Effector memory CD8-positive, alpha-beta T cell (primary cell): ENCODE results near the gene PHF2.

Experiments
- ATAC-seq: fragments of 150-1000 bp; cut with Tn5 transposase; replicated peaks from 2 replicates; pipeline ENCODE4 v1.10.0; 2021; ENCODE audit warnings: mild to moderate bottlenecking, moderate library complexity
- DNase-seq, 3 experiments: peaks; one replicate each; pipeline ENCODE4 v3.0.0; 2021
- H3K27ac Mint-ChIP-seq, 2 donors: one replicate each; pipeline ENCODE4 v1.8.0; 2022; ENCODE audit warnings: mild to moderate bottlenecking in 2 of 2, mixed read lengths in 2 of 2, moderate library complexity in 2 of 2
- H3K27me3 Mint-ChIP-seq, 2 donors: one replicate each; pipeline ENCODE4 v1.8.0; 2022; ENCODE audit warnings: mixed read lengths in 2 of 2
- H3K36me3 Mint-ChIP-seq: one replicate; pipeline ENCODE4 v1.8.0; 2022; ENCODE audit warnings: mild to moderate bottlenecking, moderate library complexity, mixed read lengths; ENCODE audit not compliant: insufficient read depth
- H3K4me1 Mint-ChIP-seq, 2 donors: one replicate each; pipeline ENCODE4 v1.8.0; 2022; ENCODE audit warnings: low read depth in 2 of 2, mixed read lengths in 2 of 2
- H3K4me3 Mint-ChIP-seq, 2 donors: one replicate each; pipeline ENCODE4 v1.8.0; 2022; ENCODE audit warnings: mild to moderate bottlenecking in 2 of 2, mixed read lengths in 2 of 2, moderate library complexity in 2 of 2
- H3K9me3 Mint-ChIP-seq, 2 donors: one replicate each; pipeline ENCODE4 v1.8.0; 2022; ENCODE audit warnings: mixed read lengths in 2 of 2

The PHF2 gene

GRCh38 chr9:93621922-93622321 is 45.5 kb downstream of the PHF2 start:
- Mint-ChIP-seq H3K27ac (no peak overlapping the region), H3K4me3 (no peak overlapping the region), H3K9me3 (no peaks in the 10 kb centered on the region), H3K27me3 (no peaks in the 10 kb centered on the region), H3K36me3 (no peaks in the 10 kb centered on the region), H3K4me1 (peaks cover 13 to 15% of the 10 kb centered on the region in 2 donors)
- no peak for DNase-seq
- no peak for ATAC-seq

DNA sequence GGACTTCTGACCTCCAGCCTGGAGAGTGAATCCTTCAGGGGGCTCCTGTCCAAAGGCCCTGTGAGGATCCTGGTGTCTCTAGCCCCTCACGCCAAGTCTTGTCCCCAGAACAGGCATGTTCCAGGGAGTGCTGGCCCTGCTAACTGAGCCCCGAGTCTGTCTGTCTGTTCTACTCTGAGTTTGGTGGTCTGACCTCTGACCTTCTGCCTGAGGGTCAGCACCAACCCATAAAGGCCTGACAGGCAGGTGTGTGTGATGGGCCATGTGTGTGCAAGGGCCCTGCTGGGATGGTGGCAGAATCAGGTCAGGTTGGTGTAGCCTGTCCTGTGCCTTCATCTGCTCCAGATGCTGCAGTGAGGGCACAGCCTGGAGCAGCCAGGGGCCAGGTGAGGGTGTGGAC is 46.3 kb downstream of the PHF2 start:
- Mint-ChIP-seq H3K27ac (peak overlapping the region in 1 of 2 donors; percentile 70), H3K36me3 (no peaks in the 10 kb centered on the region), H3K27me3 (no peaks in the 10 kb centered on the region), H3K4me1 (peaks cover 13 to 15% of the 10 kb centered on the region in 2 donors), H3K4me3 (no peak overlapping the region), H3K9me3 (no peaks in the 10 kb centered on the region)
- ATAC-seq (no peak), DNase-seq (no peak)

DNA sequence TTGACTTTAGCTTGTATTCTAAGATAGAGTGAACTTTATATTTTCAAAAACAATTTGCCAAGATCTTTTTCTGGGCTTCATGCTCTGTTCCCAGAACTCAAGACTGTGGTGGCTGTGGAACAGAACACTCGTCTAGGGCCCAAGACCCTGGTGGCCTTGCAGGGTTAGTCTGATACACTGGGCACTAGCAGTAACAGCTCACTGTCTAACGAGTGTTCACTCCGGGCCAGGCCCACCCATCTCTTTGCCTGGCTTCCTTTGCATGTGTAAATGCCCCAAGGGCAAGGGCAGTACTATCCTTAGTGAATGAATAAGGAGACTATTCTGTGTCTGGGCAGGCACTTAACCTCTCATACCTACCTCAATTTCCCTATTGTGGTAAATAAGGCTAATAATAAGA is 47.4 kb downstream of the PHF2 start:
- Mint-ChIP-seq H3K4me1 (peaks cover 10 to 11% of the 10 kb centered on the region in 2 donors), H3K27me3 (no peaks in the 10 kb centered on the region), H3K9me3 (no peaks in the 10 kb centered on the region), H3K4me3 (no peak overlapping the region), H3K27ac (peak overlapping the region in 1 of 2 donors; percentile 70), H3K36me3 (no peaks in the 10 kb centered on the region)
- DNase-seq (no peak), ATAC-seq (no peak)

GRCh38 chr9:93624431-93624834 is 48.0 kb downstream of the PHF2 start:
- no peak overlapping the region for H3K4me3 Mint-ChIP-seq
- no peaks in the 10 kb centered on the region for H3K36me3 Mint-ChIP-seq
- peaks cover 8% of the 10 kb centered on the region in 2 donors for H3K4me1 Mint-ChIP-seq
- H3K9me3 Mint-ChIP-seq, result no peaks in the 10 kb centered on the region
- peak; percentile 74 for ATAC-seq
- DNase-seq, result no peak
- H3K27ac Mint-ChIP-seq, result no peak overlapping the region
- H3K27me3 Mint-ChIP-seq, result no peaks in the 10 kb centered on the region

DNA sequence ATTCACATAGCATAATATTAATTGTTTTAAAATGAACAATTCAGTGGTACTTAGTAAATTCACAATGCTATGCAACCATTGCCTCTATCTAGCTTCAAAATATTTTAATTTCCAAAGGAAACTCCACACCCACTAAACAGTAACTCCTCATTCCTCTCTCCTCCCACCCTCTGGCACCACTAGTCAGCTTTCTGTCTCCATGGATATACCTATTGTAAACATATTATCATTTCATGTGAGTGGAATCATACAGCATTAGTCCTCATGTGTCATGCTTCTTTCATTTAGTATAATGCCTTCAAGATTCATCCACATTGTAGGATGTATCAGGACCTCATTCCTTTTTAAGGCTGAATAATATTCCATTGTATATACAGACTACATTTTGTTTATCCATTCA is 48.6 kb downstream of the PHF2 start:
- no peaks in the 10 kb centered on the region for H3K27me3 Mint-ChIP-seq
- no peak overlapping the region for H3K27ac Mint-ChIP-seq
- ATAC-seq (no peak), DNase-seq (no peak)
- no peak overlapping the region for H3K4me3 Mint-ChIP-seq
- H3K9me3 Mint-ChIP-seq, result no peaks in the 10 kb centered on the region
- peaks cover 8 to 10% of the 10 kb centered on the region in 2 donors for H3K4me1 Mint-ChIP-seq
- no peaks in the 10 kb centered on the region for H3K36me3 Mint-ChIP-seq

GRCh38 chr9:93629920-93630319 is 53.5 kb downstream of the PHF2 start:
- Mint-ChIP-seq H3K4me3 (no peak overlapping the region), H3K36me3 (no peaks in the 10 kb centered on the region), H3K27me3 (no peaks in the 10 kb centered on the region), H3K4me1 (peaks cover 0 to 2% of the 10 kb centered on the region in 2 donors), H3K27ac (peak overlapping the region in 1 of 2 donors; percentile 56), H3K9me3 (no peaks in the 10 kb centered on the region)
- ATAC-seq (no peak), DNase-seq (no peak)

GRCh38 chr9:93630806-93631411 is 54.5 kb downstream of the PHF2 start:
- Mint-ChIP-seq H3K9me3 (no peaks in the 10 kb centered on the region), H3K4me1 (peaks cover 0 to 4% of the 10 kb centered on the region in 2 donors), H3K27ac (peak overlapping the region; percentile 54 to 66), H3K4me3 (no peak overlapping the region), H3K27me3 (no peaks in the 10 kb centered on the region), H3K36me3 (peaks cover 3% of the 10 kb centered on the region)
- DNase-seq (no peak), ATAC-seq (no peak)

DNA sequence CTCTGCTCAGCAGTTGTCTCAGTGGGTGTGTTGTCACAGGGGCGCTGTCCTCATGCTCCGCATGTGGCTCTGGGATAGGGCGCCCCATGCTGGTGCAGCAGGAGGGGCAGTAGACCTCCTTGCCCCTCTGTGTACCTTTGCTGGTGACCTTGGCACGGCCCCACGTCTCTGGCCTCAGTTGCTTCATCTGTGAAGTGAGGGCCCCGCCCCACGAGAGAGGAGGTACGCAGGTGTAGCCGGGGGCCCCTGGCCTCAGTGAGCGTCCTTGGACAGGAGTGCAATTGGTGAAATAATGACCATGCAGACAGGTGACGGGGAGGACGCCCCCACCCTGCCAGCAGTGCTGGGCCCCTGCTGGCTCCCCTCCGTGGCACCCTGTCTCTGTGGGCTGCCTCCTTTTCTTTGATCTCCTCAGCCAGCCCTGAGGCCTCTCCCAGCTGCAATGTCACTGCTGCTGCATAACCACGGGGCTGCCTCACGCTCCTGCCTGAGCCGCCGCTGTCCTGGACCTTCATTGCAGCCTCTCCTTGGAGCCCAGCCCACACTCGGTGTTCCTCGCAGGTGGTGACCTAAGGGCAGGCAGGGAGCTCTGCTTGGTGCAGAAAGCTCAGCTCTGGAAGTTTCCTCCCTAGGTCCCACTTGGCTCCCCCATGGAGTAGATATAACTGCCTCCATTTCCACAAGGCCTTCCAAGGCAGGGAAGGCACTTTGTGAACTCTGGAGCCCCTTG is 57.3 kb downstream of the PHF2 start:
- DNase-seq (no peak), ATAC-seq (no peak)
- Mint-ChIP-seq H3K4me1 (peaks cover 0 to 4% of the 10 kb centered on the region in 2 donors), H3K36me3 (peaks cover 19% of the 10 kb centered on the region), H3K27ac (no peak overlapping the region), H3K4me3 (no peak overlapping the region), H3K27me3 (no peaks in the 10 kb centered on the region), H3K9me3 (peaks cover 0 to 3% of the 10 kb centered on the region in 2 donors)

- DNase-seq, result no peak
- peaks cover 25% of the 10 kb centered on the region for H3K36me3 Mint-ChIP-seq
- H3K4me3 Mint-ChIP-seq, result no peak overlapping the region
- no peak overlapping the region for H3K27ac Mint-ChIP-seq
- no peak for ATAC-seq
- no peaks in the 10 kb centered on the region for H3K27me3 Mint-ChIP-seq
- peaks cover 0 to 4% of the 10 kb centered on the region in 2 donors for H3K4me1 Mint-ChIP-seq
- H3K9me3 Mint-ChIP-seq, result peaks cover 0 to 3% of the 10 kb centered on the region in 2 donors
Observed at GRCh38 chr9:93634311-93635185, 58.2 kb downstream of the PHF2 start.

- peak overlapping the region in 1 of 2 donors; percentile 30 for H3K27ac Mint-ChIP-seq
- peaks cover 0 to 2% of the 10 kb centered on the region in 2 donors for H3K4me1 Mint-ChIP-seq
- peaks cover 0 to 3% of the 10 kb centered on the region in 2 donors for H3K9me3 Mint-ChIP-seq
- peaks cover 29% of the 10 kb centered on the region for H3K36me3 Mint-ChIP-seq
- H3K27me3 Mint-ChIP-seq, result no peaks in the 10 kb centered on the region
- DNase-seq, result no peak
- no peak overlapping the region for H3K4me3 Mint-ChIP-seq
- no peak for ATAC-seq
Observed at GRCh38 chr9:93635186-93636107, 59.1 kb downstream of the PHF2 start.

DNA sequence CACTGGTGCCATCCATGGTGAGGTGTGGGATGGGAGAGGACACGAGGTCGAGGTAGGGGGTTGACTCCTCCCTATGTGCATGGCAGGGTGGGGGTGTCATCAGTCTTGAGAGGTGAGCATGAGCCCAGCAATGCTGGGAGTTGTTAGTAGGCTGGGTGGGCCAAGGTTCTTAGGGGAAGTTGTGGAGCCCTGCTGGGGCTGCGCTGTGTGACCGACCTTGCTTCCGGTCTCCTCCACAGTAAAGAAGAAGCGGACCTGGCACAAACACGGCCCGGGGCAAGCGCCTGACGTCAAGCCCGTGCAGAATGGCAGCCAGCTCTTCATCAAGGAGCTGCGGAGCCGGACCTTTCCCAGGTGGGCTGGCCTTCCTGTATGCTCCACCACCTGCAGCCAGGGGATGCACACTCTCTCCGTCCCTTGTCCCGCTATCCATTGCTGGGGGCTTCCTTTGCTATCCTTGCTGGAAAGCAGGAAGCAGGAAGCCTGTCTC is 59.8 kb downstream of the PHF2 start:
- H3K36me3 Mint-ChIP-seq, result peaks cover 35% of the 10 kb centered on the region
- ATAC-seq (no peak), DNase-seq (no peak)
- H3K4me1 Mint-ChIP-seq, result peaks cover 0 to 2% of the 10 kb centered on the region in 2 donors
- H3K27me3 Mint-ChIP-seq, result no peaks in the 10 kb centered on the region
- H3K4me3 Mint-ChIP-seq, result no peak overlapping the region
- peaks cover 0 to 3% of the 10 kb centered on the region in 2 donors for H3K9me3 Mint-ChIP-seq
- H3K27ac Mint-ChIP-seq, result no peak overlapping the region

GRCh38 chr9:93636667-93637066 is 60.3 kb downstream of the PHF2 start:
- Mint-ChIP-seq H3K4me3 (no peak overlapping the region), H3K27me3 (no peaks in the 10 kb centered on the region), H3K27ac (no peak overlapping the region), H3K4me1 (peaks cover 0 to 2% of the 10 kb centered on the region in 2 donors), H3K36me3 (peaks cover 35% of the 10 kb centered on the region), H3K9me3 (peaks cover 0 to 3% of the 10 kb centered on the region in 2 donors)
- ATAC-seq, result no peak
- no peak for DNase-seq
